HG03108 (cell line): ENCODE results near the gene FAM200A.
"Not testable (repeated sequence)": the region's sequence is repeated elsewhere in the genome, so short reads cannot be mapped to it uniquely, and the experiment has no call there.

Source experiments
- ATAC-seq: cut with Tn5 transposase; IDR thresholded peaks from one replicate; pipeline ENCODE4 v1.9.1; 2021; ENCODE audit warnings: moderate library complexity; ENCODE audit not compliant: unreplicated experiment

Gene FAM200A

DNA sequence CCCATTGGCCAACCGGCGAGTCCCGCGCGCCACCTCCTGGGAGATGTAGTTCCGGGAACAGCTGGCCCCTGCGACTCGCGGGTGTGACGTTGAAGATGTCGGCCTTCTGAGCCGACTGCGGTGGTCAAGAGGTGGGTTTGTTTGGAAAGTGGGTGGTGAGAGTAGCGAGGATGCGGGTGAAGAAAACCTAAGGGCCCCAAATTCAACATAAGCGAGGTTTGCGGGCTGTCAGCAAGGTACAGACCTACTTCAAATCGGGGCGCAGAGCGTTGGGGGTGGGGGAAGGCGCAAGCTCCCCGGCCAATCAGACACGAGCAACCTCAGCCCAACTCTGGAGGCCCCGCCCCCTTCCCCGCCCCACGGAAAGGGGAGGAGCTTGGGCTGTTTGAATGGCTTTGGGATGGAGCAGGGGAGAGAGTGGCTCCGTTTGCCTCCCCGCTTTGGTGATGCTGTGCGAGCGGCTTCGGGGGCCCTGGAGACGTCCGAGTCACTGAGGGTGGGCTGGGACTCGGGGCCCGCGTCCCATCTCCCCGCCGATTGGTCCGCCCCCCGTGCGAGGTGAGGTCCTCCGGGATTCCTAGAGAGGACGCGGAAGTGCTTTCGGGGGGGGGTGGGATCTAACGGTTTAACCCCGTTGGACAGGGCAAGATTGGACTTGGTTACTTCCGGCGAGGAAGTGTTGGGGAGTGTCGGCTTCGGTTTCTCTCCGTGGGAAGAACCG lies 47.2 kb downstream of the FAM200A start, which contains the start of gene ZKSCAN5:
Gene ZKSCAN5 (plus strand): TSS at position 60 of the 721 bp plus-strand sequence. CDS start 1,383 bp downstream, outside the sequence.
- peak; percentile 78 for ATAC-seq

DNA sequence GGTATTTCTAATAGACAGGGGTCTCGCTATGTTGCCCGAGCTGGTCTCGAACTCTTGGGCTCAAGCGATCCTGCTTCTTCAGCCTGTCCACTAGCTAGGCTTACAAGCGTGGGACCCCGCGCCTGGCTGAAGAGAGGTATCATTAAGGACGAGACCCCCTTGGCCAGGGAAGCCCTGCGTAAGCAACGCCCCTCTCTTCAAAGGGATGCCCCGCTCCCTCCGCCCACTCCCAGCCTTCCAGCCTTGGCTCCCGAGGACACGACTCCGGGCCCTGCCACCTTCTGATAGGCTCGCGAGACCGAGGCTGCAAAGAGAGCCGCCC lies 47.7 kb downstream of the FAM200A start:
- ATAC-seq = no peak

DNA sequence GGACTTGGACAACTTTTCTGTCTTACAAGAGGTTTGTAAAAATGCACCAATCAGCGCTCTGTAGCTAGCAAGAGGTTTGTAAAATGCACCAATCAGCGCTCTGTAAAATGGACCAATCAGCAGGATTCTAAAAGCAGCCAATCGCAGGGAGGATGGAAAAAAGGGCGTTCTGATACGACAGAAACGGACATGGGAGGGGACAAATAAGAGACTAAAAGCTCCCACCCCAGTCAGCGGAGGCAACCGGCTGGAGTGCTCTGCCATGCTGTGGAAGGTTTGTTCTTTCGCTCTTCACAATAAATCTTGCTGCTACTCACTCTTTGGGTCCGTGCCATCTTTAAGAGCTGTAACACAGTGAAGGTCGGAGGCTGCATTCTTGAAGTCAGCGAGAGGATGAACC lies 50.7 kb downstream of the FAM200A start:
- not testable (repeated sequence) for ATAC-seq

DNA sequence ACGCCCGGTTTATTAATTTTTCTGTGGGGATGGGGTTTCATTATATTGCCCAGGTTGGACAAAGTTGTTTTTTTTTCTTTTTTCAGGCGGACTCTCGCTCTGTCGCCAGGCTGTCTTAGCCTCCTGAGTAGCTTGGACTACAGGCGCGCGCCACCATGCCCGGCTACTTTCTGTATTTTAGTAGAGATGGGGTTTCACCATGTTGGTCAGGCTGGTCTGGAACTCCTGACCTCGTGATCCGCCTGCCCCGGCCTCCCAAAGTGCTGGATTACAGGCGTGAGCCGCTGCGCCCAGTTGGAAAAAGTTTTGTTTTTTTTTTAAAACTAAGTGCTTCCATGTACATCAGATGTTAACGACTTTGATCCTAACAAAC lies 51.3 kb downstream of the FAM200A start:
- ATAC-seq = no peak

DNA sequence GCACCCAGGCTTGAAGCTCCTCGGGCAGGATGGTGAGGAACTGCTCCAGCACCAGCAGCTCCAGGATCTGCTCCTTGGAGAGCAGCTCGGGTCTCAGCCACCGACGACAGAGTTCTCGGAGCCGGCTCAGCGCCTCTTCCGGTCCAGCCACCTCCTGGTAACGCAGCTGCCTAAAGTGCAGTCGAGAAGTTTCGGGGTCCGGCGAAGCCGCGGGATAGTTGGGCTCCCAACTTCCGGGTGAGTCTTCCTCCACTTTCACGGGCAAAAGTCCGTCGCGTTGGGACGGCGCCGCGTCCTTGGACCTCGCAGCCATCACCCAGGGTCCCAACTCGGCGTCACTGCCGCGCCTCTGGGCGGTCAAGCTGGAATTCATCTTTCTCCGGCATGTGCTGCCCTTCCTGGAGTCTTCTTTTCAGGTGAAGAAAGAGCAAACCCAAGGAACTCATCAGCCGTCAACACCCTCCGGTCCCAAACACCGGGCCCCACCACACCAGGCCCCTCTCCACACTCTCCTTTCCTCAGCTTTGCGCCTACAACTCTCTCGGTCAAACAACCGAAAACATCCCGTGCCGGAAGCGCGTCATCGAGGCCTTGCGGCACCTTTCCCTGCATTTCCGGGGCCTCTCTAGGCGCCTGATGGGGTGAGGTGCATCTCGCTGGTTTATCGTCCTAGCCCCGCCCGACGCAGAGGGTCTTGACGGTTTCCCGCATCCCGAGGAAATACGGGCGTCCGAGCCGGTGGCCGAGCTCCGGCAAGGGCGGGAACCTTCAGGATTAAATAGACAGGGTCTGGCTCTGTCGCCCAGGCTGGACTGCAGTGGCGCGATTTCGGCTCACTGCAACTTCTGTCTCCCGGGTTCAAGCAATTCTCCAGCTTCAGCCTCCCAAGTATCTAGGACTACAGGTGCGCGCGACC lies 51.9 kb downstream of the FAM200A start, which contains the start of gene ZNF394:
Gene ZNF394 (minus strand): TSS at position 561 of the 916 bp plus-strand sequence. CDS start 188 bp downstream, at position 373.
- ATAC-seq = peak; percentile 39

DNA sequence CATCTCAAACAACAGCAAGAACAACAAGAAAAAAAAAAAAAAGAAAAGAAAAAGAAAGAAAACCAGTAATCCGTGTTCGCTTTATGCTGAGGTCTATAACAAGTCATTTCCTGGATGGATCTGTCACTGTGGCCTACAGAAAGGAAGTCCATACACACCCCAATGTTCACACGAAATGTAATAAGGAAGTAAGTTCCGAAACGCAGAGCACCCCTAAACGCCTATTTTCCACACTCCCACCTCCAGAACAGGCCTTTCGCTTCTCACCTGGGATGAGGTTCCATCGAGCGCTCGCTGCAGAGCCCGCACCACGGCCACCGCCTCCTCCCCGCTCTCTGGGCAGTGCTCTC lies 52.6 kb downstream of the FAM200A start:
- peak; percentile 11 for ATAC-seq

DNA sequence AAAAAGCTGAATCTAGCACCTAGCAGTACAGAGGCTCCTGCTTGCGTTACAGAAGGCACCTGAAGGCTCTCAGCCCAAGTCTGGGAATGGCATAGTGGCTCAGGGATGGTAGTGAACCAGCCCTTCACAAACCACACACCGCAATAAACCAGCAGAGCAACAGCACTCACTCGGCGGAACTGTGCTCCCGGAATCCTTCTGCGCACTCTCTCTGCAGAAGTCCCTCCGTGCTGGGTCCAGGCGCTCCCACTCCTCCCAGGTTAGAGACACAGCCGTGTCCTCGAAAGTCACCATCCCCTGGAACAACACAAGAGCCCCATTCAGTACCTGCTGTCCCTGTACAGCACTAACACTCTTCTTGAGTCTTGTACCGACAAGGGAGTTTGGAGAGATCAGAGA lies 53.4 kb downstream of the FAM200A start:
- no peak for ATAC-seq

DNA sequence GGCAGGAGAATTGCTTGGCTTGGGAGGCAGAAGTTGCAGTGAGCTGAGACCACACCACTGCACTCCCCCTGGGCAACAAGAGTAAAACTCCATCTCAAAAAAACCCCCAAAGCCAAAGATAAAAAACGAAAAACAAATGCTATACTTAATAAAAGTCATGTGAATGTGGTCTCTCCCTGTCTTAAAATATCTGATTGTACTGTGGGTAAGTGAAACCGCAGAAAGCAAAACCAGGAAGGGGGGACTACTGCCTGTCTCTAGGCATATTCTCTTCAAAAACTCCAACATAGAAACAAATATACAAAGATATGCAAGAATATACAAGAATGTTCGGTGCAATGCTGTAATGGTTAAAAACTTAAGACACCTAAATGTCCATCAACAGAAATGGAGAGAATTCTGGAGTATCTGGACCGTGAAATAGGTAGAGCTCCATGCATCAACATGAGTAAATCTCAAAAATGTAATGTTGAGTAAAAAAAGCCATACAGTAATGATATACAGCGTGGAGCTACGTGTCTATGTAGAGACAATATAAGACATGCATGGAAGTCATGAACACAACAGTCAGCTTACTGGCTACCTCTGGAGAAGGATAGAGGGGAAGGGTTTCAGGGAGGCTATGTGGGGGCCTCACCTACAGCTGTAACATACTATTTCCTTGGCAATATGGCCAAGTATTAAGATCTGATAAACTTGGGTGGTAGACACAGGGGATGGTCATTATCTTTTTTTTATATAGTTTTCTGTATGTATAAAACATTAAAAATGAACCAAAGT lies 54.0 kb downstream of the FAM200A start:
- ATAC-seq = no peak
